ENCODE measurements around the gene GJB6. TPM values are rescaled to one million over a fixed set of nuclear protein-coding genes. Genes with fewer than 3 reads are reported as not detected.
"Not testable (repeated sequence)": the region's sequence is repeated elsewhere in the genome, so short reads cannot be mapped to it uniquely, and the experiment has no call there.

GJB6 gene
- not detected for total RNA-seq
- long read RNA-seq = 0 reads

- Histone ChIP-seq H3K9me3 (no peaks in the 10 kb centered on the region), H3K4me1 (peaks cover 5% of the 10 kb centered on the region), H3K27ac (no peak within 1 kb of the TSS), H3K4me3 (peak within 1 kb of the TSS; percentile 43), H3K27me3 (ENCODE audit: low read depth) (peaks cover 38% of the 10 kb centered on the region), H3K36me3 (no peaks in the 10 kb centered on the region)
- TF ChIP-seq CTCF (IDR thresholded peaks at IDR 0.05) = no peak
- DNase-seq = no peak
- intact Hi-C loops (cut with DNase I) = no loop called here
- ATAC-seq = peak; percentile 71 to 73
Observed at GRCh38 chr13:20231839-20232555, at the start of gene GJB6. GJB6 (minus strand) TSS chr13:20232319; CDS start chr13:20223480, 8,839 bp downstream.

GRCh38 chr13:20276901-20277300 is 44.8 kb upstream of the GJB6 start:
- H3K4me1 ChIP-seq; H3K9me3 ChIP-seq; H3K36me3 ChIP-seq; H3K4me3 ChIP-seq; H3K27me3 ChIP-seq (ENCODE audit: low read depth); H3K27ac ChIP-seq; ATAC-seq; DNase-seq; intact Hi-C loops (cut with DNase I): not testable (repeated sequence)

GRCh38 chr13:20274466-20274865 is 42.3 kb upstream of the GJB6 start:
- Histone ChIP-seq H3K27ac (no peak overlapping the region), H3K9me3 (no peaks in the 10 kb centered on the region), H3K36me3 (no peaks in the 10 kb centered on the region), H3K4me3 (no peak overlapping the region), H3K4me1 (no peaks in the 10 kb centered on the region), H3K27me3 (ENCODE audit: low read depth) (no peaks in the 10 kb centered on the region)
- ATAC-seq = peak in 1 of 2 donors; percentile 63
- no peak for TF ChIP-seq CTCF (IDR thresholded peaks at IDR 0.05)
- DNase-seq = no peak
- intact Hi-C loops (cut with DNase I) = no loop called here

- no peaks in the 10 kb centered on the region for H3K4me1 ChIP-seq
- no peak overlapping the region for H3K27ac ChIP-seq
- H3K27me3 ChIP-seq (ENCODE audit: low read depth) = no peaks in the 10 kb centered on the region
- no peak for ATAC-seq
- no peak overlapping the region for H3K4me3 ChIP-seq
- intact Hi-C loops (cut with DNase I) = no loop called here
- H3K36me3 ChIP-seq = no peaks in the 10 kb centered on the region
- no peaks in the 10 kb centered on the region for H3K9me3 ChIP-seq
- no peak for TF ChIP-seq CTCF (IDR thresholded peaks at IDR 0.05)
- no peak for DNase-seq
Observed at GRCh38 chr13:20272588-20273171, 40.6 kb upstream of the GJB6 start.

GRCh38 chr13:20272104-20272503 is 40.0 kb upstream of the GJB6 start:
- no peak overlapping the region for H3K4me3 ChIP-seq
- no peaks in the 10 kb centered on the region for H3K9me3 ChIP-seq
- intact Hi-C loops (cut with DNase I) = no loop called here
- H3K4me1 ChIP-seq = no peaks in the 10 kb centered on the region
- ATAC-seq (no peak), DNase-seq (no peak)
- no peak overlapping the region for H3K27ac ChIP-seq
- H3K27me3 ChIP-seq (ENCODE audit: low read depth) = no peaks in the 10 kb centered on the region
- no peaks in the 10 kb centered on the region for H3K36me3 ChIP-seq
- TF ChIP-seq CTCF (IDR thresholded peaks at IDR 0.05) = no peak

- Histone ChIP-seq H3K9me3 (no peaks in the 10 kb centered on the region), H3K4me3 (no peak overlapping the region), H3K27ac (no peak overlapping the region), H3K27me3 (ENCODE audit: low read depth) (peaks cover 1% of the 10 kb centered on the region), H3K36me3 (no peaks in the 10 kb centered on the region), H3K4me1 (no peaks in the 10 kb centered on the region)
- TF ChIP-seq CTCF (IDR thresholded peaks at IDR 0.05) = no peak
- DNase-seq (no peak), ATAC-seq (no peak)
- intact Hi-C loops (cut with DNase I) = no loop called here
Observed at GRCh38 chr13:20271441-20271840, 39.3 kb upstream of the GJB6 start.
